NCI-H1930 (cell line): ENCODE measurements around the gene CEACAM21.

Experiments
- DNase-seq, 2 experiments: peaks; one replicate each; lab custom pipeline; 2025; lab: John Stamatoyannopoulos, UW

The CEACAM21 gene

GRCh38 chr19:41620171-41620570, 44.2 kb downstream of the CEACAM21 start:
- no peak for DNase-seq

- DNase-seq: no peak
Observed at GRCh38 chr19:41621226-41621625, 45.3 kb downstream of the CEACAM21 start.

- no peak for DNase-seq
Observed at GRCh38 chr19:41621654-41622053, 45.7 kb downstream of the CEACAM21 start.

- no peak for DNase-seq
Observed at GRCh38 chr19:41623360-41623759, 47.4 kb downstream of the CEACAM21 start.

GRCh38 chr19:41624515-41624914, 48.5 kb downstream of the CEACAM21 start:
- no peak for DNase-seq

- DNase-seq: no peak
Observed at GRCh38 chr19:41624937-41625336, 49.0 kb downstream of the CEACAM21 start.

- DNase-seq: no peak
Observed at GRCh38 chr19:41626278-41626677, 50.3 kb downstream of the CEACAM21 start.

- DNase-seq: no peak
Observed at GRCh38 chr19:41626877-41627276, 50.9 kb downstream of the CEACAM21 start, which contains the start of gene CEACAM4. Gene CEACAM4, minus strand, starts transcription at chr19:41627074. Its CDS starts 111 bp downstream, at chr19:41626963.

GRCh38 chr19:41627966-41628675, 52.2 kb downstream of the CEACAM21 start:
- no peak for DNase-seq
